NCI-H460 (cell line): ENCODE data around the gene SERINC3. TPM values are rescaled to one million over a fixed set of nuclear protein-coding genes. Genes with fewer than 3 reads are reported as not detected.
A peak's percentile ranks its signal among the peaks of the same experiment; 100 is the strongest.

Experiments used
- DNase-seq: peaks from one replicate; pipeline ENCODE4 v3.0.0-alpha.2; 2016; ENCODE audit warnings: low read depth; ENCODE audit errors: extremely low read depth
- total RNA-seq: library from RNA; depleted of rRNA; stranded (reverse); fragments of >200 nt; shearing (Covaris generic); gene quantifications from 2 replicates; pipeline ENCODE4 v1.2.3, GENCODE V29; 2014

Gene SERINC3
- total RNA-seq, 1 experiment from 2014 or later = 130 TPM

DNA sequence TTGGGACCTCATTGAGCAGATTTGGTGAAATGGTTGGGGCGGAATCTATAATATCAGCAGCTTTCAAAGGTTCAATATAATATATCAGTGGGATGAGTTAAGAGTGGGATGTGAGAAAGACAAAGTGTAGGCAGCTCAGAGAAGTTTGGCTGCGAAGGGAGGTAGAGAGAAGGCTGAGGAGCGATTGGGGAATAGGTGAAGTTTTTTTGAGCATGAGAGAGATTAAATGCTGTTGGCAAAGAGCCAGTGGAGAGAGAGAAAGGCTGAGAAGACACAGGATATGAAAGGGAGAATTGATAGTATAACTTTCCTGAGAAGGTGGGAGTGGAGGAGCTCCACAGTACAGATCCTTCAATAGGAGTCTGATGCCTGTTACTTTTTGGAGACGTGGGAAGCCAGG lies 12.1 kb upstream of the SERINC3 start:
- no peak for DNase-seq

DNA sequence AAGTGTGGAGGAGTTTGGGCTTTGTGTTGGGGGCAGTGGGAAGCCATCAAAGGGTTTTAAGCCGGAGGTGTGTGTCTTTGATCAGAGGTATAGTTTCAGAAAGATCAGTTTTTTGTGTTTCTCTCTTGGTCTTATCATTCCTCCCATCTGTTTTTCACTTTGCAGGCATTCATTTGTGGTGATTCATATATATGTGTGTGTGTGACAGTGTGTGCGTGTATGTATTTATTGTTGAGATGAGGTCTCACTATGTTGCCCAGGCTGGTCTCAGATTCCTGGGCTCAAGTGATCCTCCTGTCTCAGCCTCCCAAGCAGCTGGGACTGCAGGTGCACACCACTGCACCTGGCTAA lies 11.1 kb upstream of the SERINC3 start:
- DNase-seq = no peak

DNA sequence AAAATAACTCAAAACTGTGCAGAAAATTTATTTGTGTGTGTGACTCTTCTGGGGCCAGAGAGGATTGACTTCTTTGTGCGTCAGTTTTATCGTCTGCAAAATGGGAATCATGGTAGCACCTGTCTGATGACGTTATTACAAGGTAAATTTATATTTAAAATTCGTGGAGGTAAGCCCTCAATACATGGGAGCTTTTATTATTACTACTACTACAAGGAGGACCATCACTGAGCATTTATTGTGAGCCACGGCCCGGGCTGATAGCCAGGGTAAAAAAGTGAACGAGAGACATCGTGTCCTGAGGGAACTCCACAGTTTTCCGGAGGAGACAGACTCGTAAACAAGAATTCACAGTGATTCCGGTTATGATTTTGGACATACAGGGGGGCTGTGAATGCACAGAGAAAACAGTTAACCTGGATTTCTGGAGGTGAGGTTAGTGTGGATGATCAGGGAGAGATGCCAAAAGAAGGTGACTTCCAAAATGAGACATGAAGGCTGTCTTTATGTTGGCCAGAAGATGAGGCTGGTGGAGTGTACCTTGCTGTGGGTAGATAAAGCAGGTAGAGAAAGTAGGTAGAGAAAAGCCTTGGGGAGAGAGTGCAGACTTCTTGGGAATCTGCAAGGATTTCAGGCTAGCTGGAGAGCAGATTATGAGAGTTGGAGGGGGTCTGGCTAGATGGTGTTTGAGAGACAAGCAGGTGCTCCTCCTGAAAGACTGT lies 10.6 kb upstream of the SERINC3 start:
- no peak for DNase-seq

DNA sequence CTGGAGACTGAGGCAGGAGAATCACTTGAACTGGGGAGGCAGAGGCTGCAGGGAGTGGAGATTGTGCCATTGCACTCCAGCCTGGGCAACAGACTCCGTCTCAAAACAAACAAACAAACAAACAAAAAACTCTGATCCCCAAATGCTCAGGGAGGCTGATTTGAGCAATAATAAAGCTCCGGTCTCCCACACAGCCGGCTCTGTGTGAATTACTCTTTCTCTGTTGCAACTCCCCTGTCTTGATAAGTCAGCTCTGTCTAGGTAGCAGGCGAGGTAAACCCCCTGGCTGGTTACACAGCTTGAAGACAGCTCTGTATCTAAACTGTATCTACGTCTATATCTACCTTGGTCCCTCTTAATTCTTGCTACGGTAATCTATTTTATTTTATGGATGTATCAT lies 6.4 kb upstream of the SERINC3 start:
- no peak for DNase-seq

DNA sequence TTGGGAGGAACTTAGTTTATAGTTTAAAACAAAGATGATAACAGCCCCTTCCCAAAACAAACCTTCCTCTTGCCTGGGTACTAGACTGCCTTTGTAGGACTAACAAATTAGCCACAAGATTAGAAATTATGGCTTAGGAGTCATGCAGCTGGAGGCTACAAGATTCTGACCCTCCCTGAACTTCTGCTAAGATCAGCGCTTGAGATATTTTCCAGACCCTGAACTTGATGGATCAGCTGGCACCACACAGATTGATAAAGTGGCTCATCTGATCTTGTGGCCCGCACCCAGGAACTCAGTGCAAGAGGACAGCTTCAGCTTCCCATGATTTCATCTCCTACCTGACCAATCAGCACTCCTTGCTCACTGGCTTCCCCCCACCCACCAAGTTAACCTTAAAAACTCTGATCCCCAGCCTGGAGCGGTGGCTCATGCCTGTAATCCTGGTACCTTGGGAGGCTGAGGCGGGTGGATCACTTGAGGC lies 5.9 kb upstream of the SERINC3 start:
- no peak for DNase-seq

DNA sequence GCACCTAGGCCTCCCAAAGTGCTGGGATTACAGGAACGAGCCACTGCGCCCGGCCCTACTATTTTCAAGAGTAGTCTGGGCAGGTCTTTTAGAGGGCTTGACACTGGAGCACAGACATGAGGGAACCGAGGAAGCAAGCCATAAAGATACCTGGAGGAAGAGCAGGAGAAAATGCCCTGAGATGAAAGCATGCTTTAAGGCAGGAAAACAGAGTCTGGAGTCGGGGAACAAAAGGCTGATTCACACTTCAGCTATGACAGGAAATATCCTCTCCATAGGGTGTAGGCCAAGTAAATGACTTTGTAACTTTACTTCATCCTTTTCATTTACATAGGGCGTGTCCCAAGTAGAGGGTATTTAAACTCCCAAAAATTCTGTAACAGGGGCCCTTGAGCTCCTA lies 4.3 kb upstream of the SERINC3 start:
- no peak for DNase-seq

DNA sequence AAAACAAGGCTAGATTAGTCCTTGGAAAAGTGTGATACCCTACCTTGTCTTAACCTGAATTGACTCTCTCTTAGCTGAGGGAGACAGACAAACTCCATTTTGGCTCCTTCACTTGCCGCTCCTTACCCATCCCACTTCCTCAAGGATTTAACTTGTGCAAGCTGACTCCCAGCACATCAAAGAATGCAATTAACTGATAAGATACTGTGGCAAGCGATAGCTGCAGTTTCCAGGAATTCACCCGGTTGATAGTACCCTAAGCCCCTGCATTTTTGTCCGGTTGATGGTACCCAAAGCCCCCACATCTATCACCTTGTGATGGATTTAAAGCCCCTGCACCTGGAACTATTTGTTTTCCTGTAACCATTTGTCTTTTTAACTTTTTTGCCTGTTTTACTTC lies 1.9 kb upstream of the SERINC3 start:
- no peak for DNase-seq

DNA sequence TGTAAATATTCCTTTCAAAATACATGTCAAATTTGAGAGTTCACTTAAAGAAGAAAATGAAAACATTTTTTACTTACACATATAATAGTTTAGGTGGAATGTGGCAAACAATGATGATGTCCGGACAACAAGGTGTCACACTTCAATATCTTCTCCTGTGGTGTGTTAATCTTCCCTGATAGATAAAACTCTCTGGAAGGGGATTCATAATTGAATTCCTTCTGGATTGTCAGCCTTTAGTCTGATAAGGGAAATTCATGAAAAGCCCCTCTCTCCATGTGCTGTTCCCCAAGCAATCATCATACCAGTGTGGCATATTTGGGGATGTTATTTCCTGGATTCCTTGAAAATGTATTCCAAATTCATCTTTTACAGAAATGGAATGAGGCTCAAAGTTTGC lies 971 bp upstream of the SERINC3 start:
- no peak for DNase-seq

DNA sequence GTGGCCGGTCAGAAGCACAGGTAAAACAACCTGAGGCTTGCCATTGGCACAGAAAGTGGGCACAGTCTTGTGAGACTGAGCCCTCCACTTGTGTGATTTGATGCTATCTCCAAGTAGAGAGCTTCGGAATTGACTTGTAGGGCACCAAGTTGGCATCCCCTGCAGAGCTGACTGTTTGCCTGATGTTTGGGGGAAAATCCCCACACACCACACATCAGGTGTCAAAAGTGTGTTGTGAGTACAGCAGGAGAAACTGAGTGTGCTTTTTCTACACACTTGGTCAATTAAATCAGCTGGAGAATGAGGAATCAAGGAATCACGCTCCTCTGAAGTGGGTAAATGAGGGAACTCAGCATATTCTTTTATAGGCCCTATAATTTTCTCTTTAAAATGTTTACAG lies 989 bp downstream of the SERINC3 start:
- no peak for DNase-seq

DNA sequence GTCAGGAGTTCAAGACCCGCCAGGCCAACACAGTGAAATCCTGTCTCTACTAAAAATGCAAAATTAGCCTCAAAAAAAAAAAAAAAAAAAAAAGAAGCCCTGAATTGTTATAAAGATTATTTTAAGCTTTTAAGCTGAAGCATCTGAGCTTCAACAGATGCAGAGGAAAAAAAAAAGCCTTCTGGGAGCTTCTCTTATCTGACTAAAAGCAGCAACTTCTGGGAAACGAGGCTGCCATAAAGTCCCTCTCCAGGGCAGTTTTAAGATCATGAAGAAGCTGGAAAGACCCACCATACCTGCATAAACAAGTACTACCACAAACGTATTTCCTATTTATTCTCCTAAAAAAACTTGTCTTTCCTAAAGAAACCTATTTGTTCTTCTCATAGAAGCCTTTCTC lies 3.6 kb downstream of the SERINC3 start:
- no peak for DNase-seq

DNA sequence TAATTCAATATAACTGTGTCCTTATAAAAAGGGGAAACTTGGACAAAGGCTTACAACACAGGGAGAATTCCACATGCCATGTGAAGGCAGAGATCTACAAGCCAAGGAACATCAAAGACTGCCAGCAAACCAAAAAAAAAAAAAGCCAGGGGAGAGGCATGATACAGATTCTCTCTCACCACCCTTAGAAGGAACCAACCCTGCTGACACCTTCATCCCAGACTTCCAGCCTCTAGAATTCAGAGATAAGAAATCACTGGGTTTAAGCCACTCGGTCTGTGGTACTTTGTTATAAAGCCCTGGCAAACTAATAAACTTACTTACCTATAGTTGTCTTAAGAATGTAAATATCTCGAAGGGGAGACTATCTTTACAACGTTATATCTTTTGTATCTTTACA lies 4.4 kb downstream of the SERINC3 start:
- no peak for DNase-seq

DNA sequence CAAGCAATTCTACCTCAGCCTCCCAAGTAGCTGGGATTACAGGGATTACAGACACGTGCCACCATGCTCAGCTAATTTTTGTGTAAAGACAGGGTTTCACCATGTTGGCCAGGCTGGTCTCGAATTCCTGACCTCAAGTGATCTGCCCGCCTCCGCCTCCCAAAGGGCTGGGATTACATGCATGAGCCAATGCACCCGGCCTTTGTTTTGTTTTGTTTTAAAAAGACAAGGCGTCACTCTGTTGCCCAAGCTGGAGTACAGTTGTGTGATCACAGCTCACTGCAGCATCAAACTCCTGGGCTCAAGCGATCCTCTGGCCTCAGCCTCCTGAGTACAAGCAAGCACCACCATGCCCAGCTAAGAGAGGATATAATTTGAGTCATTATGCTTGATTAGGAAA lies 5.4 kb downstream of the SERINC3 start:
- no peak for DNase-seq

DNA sequence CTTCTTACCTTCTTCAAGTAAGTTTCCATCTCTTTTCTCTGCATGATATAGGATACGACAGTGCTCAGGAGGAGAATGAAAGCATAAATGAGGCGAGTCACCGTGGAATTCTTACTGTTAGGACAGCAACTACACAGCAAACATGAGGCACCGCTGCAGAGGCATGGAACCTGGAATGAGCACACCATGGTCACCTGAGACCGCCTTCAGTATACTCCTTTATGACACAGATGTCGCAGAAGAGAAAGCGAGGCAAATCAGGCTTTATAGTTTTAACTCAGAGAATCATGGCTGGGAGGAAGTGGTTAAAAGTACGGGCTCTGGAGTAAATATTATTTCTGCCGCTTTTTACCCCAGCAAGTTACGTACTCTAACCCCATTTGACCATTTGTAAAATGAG lies 8.0 kb downstream of the SERINC3 start:
- DNase-seq = no peak

DNA sequence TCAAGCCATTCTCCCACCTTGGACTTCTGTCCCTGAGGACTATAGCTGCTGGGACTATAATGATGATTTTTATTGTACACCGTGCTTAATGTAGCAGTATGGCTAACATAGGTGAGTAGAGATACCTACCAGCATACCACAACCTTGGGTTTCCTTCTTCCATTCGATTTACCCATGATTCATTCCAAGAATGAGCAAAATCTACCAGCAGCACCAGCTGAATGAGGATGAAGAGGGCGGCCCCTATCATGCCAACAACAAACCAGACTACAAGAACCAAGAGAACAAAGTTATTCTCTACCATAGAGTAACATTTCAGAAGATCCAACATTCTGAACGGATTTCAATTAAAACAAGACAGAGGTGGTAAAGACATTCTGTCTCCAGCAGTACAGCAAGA lies 12.1 kb downstream of the SERINC3 start:
- DNase-seq = no peak

DNA sequence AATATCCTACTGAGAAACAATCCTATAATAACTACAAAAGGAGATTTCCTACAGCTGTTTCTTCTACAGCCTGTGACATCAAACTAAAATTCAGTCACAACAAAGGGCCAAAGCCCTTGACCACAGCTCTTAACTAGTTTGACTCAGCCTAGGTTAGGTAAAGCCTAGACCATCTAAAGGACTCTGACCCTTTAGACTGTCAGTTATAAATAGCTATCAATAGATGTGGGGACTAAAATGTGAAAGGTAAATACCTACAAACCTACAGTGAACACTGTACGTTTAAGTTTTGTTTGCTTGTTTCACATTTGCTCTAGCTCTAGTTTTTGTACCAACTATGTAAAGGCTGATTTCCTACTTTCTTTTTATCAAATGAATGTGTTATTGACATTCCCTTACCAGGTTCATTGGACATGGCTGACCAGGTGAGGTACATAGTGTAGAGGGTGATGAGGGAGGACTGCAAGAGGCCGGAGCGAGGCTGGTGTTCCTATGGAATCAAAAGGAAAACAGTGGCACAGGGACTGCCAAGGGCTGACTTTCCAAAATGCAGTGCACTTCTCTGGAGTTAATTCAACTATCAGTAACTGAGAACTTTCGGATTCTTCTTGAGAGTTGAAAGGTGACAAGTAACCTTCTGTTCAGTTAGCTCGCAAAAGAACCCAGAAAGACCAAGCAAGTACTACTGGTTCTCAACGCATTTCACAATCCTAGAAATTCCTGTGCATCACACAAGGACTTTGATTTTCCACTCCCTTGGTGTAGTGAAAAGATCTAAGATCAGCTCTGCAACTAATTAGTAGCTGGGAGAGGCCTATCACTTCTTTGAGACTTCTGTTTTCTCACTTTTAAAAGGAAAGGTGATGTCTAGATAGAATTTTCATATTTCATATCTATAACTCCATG lies 17.2 kb downstream of the SERINC3 start:
- DNase-seq = no peak

DNA sequence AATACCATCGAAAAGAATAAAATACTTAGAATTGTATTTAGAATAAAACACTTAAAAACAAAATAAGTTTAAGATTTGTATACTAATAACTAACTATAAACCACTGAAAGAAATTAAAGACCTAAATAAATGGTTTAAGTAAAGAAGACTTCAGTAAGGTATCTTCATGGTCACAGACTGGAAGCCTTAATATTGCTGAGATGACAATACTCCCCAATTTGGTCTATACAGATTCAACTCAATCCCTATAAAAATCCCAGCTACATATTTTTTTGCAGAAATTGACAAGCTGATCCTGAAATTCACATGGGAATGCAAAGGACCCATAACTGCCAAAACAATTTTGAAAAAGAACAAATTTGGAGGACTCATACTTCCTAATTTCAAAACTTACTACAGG lies 18.9 kb downstream of the SERINC3 start:
- no peak for DNase-seq

DNA sequence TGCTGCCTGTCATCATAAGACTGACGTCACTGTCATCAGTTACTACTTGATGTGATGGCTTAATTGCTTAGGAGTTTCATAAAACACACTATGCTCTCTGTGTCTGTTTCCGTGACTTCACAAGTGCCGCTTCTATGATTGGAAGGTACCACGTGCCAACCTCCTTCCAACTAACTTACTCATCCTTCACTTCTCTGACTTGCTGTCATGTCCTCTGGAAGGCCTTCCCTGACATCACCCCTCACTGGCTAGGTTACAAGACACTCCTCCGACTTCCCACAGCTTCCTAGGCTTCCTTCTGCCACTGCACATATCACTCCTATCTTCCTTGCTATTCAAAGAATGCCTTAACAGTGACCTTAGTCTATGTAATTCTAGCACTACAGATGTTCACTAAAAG lies 20.4 kb downstream of the SERINC3 start:
- DNase-seq = no peak

DNA sequence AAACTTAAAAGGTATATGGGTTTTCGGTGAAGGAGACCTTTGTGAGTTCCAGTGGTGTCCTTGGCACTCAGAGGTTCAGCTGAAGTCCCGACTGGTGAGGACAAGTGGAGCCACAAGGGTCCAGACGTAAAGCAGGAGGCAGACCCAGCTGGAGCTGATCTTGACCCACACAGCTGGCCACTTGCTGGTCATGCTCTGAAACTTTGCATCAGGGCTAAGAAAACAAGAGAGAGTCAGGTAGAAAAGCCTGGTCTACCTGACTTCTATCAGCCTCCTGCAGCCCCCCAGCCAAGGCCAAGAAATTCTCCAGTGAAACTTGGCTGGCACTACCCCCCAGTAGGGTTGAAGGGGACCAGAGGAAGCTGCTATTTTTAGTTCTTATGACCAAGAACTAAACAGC lies 21.6 kb downstream of the SERINC3 start:
- no peak for DNase-seq

DNA sequence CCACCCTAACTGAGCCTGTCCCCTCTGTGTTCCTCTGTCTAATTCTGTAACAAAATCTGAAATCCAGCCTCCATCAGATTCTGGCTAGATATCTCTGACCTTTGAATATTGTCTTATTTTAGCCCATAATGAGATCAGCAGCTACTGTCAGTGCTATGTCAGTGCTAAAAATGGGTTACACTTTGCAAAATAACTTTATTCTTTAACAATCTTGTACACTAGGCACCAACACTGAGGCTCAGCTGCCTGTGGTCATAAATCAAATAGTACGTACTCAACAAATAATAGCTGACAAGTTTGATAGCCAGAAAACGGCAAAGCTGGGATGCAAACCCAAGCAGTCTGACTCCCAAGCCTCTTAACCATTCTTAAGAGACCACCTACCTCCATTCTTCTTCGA lies 24.1 kb downstream of the SERINC3 start:
- DNase-seq = no peak

DNA sequence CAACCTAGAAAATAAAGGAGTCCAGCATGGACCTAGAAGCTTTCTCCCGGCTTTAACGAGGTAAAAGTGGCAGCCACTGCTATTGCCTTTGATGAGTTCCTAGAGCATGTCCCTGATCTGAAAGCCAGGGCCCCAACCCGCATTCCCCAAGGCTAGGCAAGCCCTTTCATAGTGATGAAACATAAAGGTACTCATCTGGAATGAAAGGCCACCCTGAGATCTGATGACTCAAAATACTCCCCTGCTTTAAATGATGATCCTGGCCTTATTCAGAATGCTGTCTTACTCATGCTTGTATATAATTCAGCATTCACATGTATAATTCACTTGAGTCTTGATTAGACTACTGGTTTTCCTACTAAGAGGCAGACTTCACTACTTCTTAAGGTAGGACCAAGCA lies 24.9 kb downstream of the SERINC3 start:
- no peak for DNase-seq

DNA sequence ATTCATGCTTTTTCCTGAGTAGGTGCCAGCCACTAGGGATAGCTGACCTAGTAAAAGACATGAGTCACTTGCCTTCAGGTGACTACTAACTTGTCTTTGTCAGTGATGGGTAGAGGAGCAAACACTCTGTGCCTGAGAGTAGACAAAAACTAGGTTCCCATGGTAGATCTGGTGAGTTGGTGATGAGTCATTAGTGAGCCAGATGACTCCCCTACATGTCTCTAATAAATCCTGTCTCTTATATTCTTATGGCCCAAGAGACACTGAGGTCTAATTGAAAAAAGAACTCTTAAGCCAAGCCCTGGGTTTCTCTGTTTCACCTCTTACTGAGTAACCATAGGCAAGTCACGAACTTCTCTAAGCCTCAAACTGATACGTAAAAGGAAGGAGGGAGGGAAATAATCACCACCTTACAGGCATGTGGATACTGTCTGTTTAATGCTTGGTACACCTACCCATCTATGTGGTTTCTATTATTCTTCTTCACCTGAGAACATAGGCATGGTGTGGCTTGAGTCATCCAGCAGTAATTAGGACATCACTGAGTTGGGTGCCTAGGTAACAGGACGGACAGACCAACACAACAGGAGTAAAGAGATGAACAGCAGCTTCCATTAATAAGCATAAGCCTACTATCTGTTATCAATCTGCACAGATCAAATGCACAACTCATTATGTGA lies 25.9 kb downstream of the SERINC3 start:
- peak; percentile 46 for DNase-seq

DNA sequence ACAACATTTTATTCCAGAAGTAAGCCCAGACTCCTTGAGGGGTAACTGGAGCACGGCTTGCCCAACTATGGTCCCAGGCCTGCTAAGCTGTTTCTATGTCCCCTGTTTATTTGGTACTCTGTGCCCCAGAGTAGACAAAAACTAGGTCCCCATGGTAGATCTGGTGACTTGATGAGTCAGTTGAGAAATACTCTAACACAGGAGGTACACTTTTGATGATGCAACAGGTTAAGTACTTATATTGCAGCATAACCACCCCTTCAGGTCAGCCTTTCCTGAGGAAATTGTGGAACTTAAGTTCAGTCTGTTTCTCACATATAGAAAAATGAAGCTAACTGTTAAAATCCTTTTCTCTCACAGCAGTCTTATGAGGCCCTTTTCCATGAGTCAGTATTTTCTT lies 26.6 kb downstream of the SERINC3 start:
- peak; percentile 50 for DNase-seq
